T-cell (primary cell): ENCODE measurements around the gene ANKRD40. TPM values are rescaled to one million over a fixed set of nuclear protein-coding genes. Genes with fewer than 3 reads are reported as not detected.

ENCODE experiments used
- ATAC-seq, 4 experiments: fragments of 200-7000 bp in 3 of 4; fragments of 150-1000 bp in 1 of 4; cut with Tn5 transposase; replicated peaks in 1 of 4; 1 replicate in 3 of 4; 2 replicates in 1 of 4; pipeline ENCODE4 v1.10.0; 2021; ENCODE audit warnings: moderate library complexity in 3 of 4, mild to moderate bottlenecking in 2 of 4, moderate number of reproducible peaks in 1 of 4
- CTCF ChIA-PET, 2 donors: fragments of 300-600 bp; sonication (Branson Sonifier 250); formaldehyde crosslinking; loops; one replicate each; lab custom pipeline; 2022; ENCODE audit warnings: antibody characterized with exemption in 2 of 2; lab: Charles Lee
- POLR2A ChIA-PET, 2 donors: fragments of 300-600 bp; sonication (Branson Sonifier 250); formaldehyde crosslinking; loops; one replicate each; lab custom pipeline; 2022; ENCODE audit warnings: antibody characterized with exemption in 2 of 2; lab: Charles Lee
- DNase-seq, 35 experiments: peaks; one replicate each; pipeline versions ENCODE4 v3.0.0 to v3.0.0-alpha.2; 2013 to 2023
- H3K27ac ChIP-seq: one replicate; pipeline ENCODE4 v1.5.1; 2013; ENCODE audit warnings: low read length
- H3K27me3 ChIP-seq, 2 experiments: replicated peaks in 1 of 2; 1 replicate in 1 of 2; 2 replicates in 1 of 2; pipeline versions ENCODE4 v1.6.1 to v1.7.0; 2013; ENCODE audit warnings: low read length in 1 of 2, mixed read lengths in 1 of 2; ENCODE audit not compliant: control insufficient read depth in 2 of 2, insufficient read depth in 2 of 2; ENCODE audit errors: extremely low read depth in 1 of 2
- H3K36me3 ChIP-seq, 2 donors: 1 replicate in 1 of 2; 2 replicates in 1 of 2; pipeline versions ENCODE4 v1.6.1 to v1.7.0; 2013; ENCODE audit warnings: low read length in 1 of 2; ENCODE audit not compliant: control insufficient read depth in 2 of 2, insufficient read depth in 1 of 2; ENCODE audit errors: extremely low read depth in 1 of 2
- H3K4me1 ChIP-seq, 2 experiments: 1 replicate in 1 of 2; 2 replicates in 1 of 2; pipeline versions ENCODE4 v1.6.1 to v1.7.0; 2013; ENCODE audit warnings: low read length in 2 of 2, mixed read lengths in 1 of 2; ENCODE audit not compliant: insufficient read depth in 2 of 2, control insufficient read depth in 1 of 2; ENCODE audit errors: extremely low read depth in 1 of 2
- H3K4me3 ChIP-seq, 2 donors: 1 replicate in 1 of 2; 2 replicates in 1 of 2; pipeline versions ENCODE4 v1.5.1 to v1.7.0; 2013; ENCODE audit warnings: mild to moderate bottlenecking in 2 of 2, low read length in 1 of 2, moderate library complexity in 1 of 2; ENCODE audit not compliant: control insufficient read depth in 1 of 2; ENCODE audit errors: extremely low read depth in 1 of 2
- H3K9me3 ChIP-seq: 2 replicates; pipeline ENCODE4 v1.7.0; 2013
- H3K27ac Mint-ChIP-seq, 2 donors: one replicate each; pipeline ENCODE4 v1.8.0; 2020 to 2021; ENCODE audit warnings: mild to moderate bottlenecking in 2 of 2, mixed read lengths in 2 of 2
- H3K27me3 Mint-ChIP-seq, 2 donors: one replicate each; pipeline ENCODE4 v1.8.0; 2021 to 2022; ENCODE audit warnings: mixed read lengths in 2 of 2
- H3K36me3 Mint-ChIP-seq: one replicate; pipeline ENCODE4 v1.8.0; 2021; ENCODE audit warnings: mixed read lengths
- H3K4me1 Mint-ChIP-seq, 3 donors: one replicate each; pipeline ENCODE4 v1.8.0; 2020 to 2022; ENCODE audit warnings: mixed read lengths in 3 of 3, mild to moderate bottlenecking in 1 of 3
- H3K4me3 Mint-ChIP-seq, 3 donors: one replicate each; pipeline ENCODE4 v1.8.0; 2020 to 2022; ENCODE audit warnings: mild to moderate bottlenecking in 3 of 3, mixed read lengths in 3 of 3, moderate library complexity in 3 of 3
- H3K9me3 Mint-ChIP-seq, 3 donors: one replicate each; pipeline ENCODE4 v1.8.0; 2020 to 2022; ENCODE audit warnings: mixed read lengths in 3 of 3
- WGBS: methylation state at CpG from one replicate; pipeline ENCODE4 v1.1.5; 2013; ENCODE audit warnings: missing lambda C conversion rate; ENCODE audit not compliant: insufficient coverage; 5-methylcytosine and 5-hydroxymethylcytosine counted together
- total RNA-seq, 35 experiments: library from RNA in 6 of 35; stranded (reverse) in 6 of 35; fragments of 120-200 nt in 1 of 35; gene quantifications; one replicate each; pipeline versions ENCODE4 v1.2.1 to v1.2.4 and lab custom pipeline; 2013 to 2026

Gene ANKRD40
- total RNA-seq, 5 donors from 2014 or later (not counting 1 experiment from before 2014, with no cell fraction given), result 30.3 to 37.6 (median 34.5) TPM

DNA sequence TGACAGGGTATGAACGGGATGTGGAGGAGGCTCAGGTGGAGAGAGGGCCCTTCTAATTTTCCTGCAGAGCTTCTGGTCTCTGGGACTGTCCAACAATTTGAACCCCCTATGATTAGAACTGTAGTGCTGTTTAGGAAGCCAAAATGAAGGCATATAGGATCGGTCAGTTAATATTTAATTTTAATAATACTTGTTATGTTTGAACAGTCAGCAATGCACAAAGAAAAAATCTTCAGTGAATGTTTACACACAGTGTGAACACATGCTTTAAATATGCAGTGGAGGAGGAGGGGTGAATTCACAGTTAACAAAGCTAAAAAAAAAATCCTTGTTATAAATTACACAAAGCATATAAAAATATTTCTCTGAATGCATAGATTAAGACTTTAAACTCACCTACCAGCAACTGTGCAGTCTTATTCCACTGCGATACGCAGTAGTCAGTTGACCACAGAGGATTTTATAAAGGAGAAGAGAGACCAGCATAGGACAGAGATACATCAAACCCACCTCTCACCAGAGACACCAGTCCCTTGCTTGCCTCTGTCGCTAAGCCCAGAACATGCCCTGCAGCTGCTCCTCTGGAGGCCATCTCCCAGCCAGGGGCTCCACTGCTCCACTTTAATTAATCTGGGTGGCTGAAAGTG is 14.6 kb downstream of the ANKRD40 start:
- Mint-ChIP-seq H3K9me3 (no peaks in the 10 kb centered on the region), H3K4me3 (no peak overlapping the region), H3K27me3 (no peaks in the 10 kb centered on the region), H3K36me3 (peaks cover 37% of the 10 kb centered on the region), H3K27ac (no peak overlapping the region), H3K4me1 (peaks cover 5 to 9% (median 8%) of the 10 kb centered on the region in 3 donors)
- H3K4me3 ChIP-seq, result no peak overlapping the region
- H3K36me3 ChIP-seq, result peaks cover 9 to 57% of the 10 kb centered on the region in 2 donors
- H3K9me3 ChIP-seq, result no peaks in the 10 kb centered on the region
- no CpG with 5 or more reads among the region's 5 CpGs for WGBS
- no peaks in the 10 kb centered on the region for H3K27me3 ChIP-seq
- ATAC-seq, result no peak
- CTCF ChIA-PET, result interaction anchor here in 1 of 2 donors (0.6 kb wide), 1 partner anchor 215 kb away, joined by 3 read pairs; no protein-coding TSS in a partner anchor
- no peak for DNase-seq
- no peaks in the 10 kb centered on the region for H3K4me1 ChIP-seq
- H3K27ac ChIP-seq, result no peak overlapping the region
- POLR2A ChIA-PET, result no interaction called here

DNA sequence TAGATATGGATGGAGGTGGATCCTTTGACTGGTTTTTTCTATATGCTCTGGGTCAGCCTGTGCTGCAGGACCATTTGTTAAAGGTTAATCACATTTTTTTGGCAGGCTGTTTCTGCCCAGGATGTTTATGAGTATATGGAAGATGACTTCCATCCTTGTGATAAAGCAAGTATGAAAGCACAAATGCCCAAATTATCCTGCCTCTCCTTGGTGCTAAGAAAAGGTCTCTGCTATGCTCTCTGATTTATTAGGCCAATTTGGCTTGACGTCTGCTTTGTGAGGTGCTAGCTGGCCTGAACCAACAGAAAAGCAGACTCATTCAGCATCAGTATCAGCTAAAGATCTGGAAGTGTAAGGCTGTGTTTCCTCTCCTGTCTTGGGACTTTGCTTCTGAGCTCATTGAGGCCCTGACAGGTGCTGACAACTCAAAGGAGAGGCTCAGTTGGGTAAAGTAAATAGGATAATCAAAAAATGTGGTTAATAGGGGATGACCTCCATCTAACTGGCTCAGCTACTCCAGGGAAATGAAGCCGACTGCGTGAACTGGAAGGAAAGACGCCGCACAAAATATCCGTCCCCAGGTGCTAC is 15.2 kb downstream of the ANKRD40 start:
- no CpG with 5 or more reads among the region's 6 CpGs for WGBS
- Histone ChIP-seq H3K36me3 (peaks cover 9 to 50% of the 10 kb centered on the region in 2 donors), H3K4me3 (no peak overlapping the region), H3K4me1 (no peaks in the 10 kb centered on the region), H3K9me3 (no peaks in the 10 kb centered on the region), H3K27me3 (no peaks in the 10 kb centered on the region), H3K27ac (no peak overlapping the region)
- H3K36me3 Mint-ChIP-seq, result peaks cover 36% of the 10 kb centered on the region
- DNase-seq (no peak), ATAC-seq (no peak)
- no peaks in the 10 kb centered on the region for H3K27me3 Mint-ChIP-seq
- ChIA-PET CTCF (no interaction called here), POLR2A (no interaction called here)
- H3K9me3 Mint-ChIP-seq, result no peaks in the 10 kb centered on the region
- no peak overlapping the region for H3K4me3 Mint-ChIP-seq
- no peak overlapping the region for H3K27ac Mint-ChIP-seq
- peaks cover 1 to 3% (median 2%) of the 10 kb centered on the region in 3 donors for H3K4me1 Mint-ChIP-seq

DNA sequence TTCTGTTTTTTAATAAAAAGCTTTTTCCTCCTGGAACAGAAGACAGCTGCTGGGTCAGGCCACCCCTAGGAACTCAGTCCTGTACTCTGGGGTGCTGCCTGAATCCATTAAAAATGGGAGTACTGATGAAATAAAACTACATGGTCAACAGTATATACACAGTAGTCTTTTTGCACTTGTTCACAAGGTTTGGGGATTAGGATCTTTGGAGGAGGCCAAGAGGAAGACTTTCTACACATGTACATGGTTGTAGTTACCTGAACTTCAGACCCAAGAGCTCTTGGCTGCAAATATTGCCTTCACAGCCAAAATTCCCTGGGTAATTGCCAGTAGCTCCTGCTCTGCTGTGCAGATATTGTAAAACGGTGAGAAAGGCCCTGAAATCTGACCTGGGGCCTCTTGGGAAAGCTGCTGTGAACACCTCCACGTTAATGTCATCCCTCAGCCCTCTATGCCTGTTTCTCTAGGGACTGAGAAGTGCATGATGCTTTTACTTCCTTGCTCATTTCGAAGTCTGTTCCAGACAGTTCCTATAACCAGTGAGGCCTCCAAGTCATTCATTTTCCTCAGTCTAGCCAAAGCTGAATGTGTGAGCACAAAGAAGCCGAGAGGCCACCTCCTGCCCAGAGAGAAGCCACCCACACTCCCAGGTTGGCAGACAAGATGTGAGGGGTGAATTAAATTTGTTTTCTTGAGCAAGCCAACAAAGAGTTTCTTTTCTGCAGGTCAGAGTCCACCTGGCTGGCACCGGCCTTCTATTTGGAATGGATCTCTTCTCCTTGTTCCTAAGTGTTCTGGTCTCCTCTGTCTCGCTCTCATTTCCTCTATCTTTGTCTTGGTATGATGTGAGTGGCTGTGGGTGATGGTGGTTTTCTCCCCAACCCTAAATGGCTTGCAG is 15.9 kb downstream of the ANKRD40 start:
- DNase-seq, result no peak
- peaks cover 9 to 43% of the 10 kb centered on the region in 2 donors for H3K36me3 ChIP-seq
- POLR2A ChIA-PET, result no interaction called here

DNA sequence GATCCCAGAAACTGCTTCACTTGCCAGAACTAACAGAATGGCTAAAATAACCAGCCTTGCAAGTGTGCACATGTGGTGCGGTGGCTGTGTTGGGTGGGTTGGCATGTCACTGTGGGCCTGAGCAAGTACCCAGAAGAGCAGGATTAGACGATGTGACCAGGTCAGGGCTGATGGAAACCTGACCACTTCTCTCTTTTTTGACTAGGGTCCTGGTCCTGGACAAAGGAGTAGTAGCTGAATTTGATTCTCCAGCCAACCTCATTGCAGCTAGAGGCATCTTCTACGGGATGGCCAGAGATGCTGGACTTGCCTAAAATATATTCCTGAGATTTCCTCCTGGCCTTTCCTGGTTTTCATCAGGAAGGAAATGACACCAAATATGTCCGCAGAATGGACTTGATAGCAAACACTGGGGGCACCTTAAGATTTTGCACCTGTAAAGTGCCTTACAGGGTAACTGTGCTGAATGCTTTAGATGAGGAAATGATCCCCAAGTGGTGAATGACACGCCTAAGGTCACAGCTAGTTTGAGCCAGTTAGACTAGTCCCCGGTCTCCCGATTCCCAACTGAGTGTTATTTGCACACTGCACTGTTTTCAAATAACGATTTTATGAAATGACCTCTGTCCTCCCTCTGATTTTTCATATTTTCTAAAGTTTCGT is 16.7 kb downstream of the ANKRD40 start:
- Mint-ChIP-seq H3K36me3 (peaks cover 22% of the 10 kb centered on the region), H3K4me3 (no peak overlapping the region), H3K27ac (no peak overlapping the region), H3K27me3 (peaks cover 2 to 5% of the 10 kb centered on the region in 2 donors), H3K4me1 (peaks cover 0 to 2% (median 0%) of the 10 kb centered on the region in 3 donors), H3K9me3 (no peaks in the 10 kb centered on the region)
- ChIA-PET CTCF (interaction anchor here in 1 of 2 donors (0.9 kb wide), 1 partner anchor 204 kb away, joined by 3 read pairs; no protein-coding TSS in a partner anchor), POLR2A (no interaction called here)
- Histone ChIP-seq H3K27ac (no peak overlapping the region), H3K9me3 (no peaks in the 10 kb centered on the region), H3K27me3 (no peaks in the 10 kb centered on the region), H3K36me3 (peaks cover 8 to 35% of the 10 kb centered on the region in 2 donors), H3K4me3 (no peak overlapping the region), H3K4me1 (no peaks in the 10 kb centered on the region)
- ATAC-seq, result no peak
- DNase-seq, result no peak
- 91% methylated on average over 5 of the region's 9 CpGs for WGBS

More for the DNA sequence above, 15.9 kb downstream of the ANKRD40 start:
- H3K27me3 Mint-ChIP-seq, result no peaks in the 10 kb centered on the region
- H3K27ac Mint-ChIP-seq, result peak overlapping the region in 1 of 2 donors; percentile 49
- WGBS, result 93% methylated on average over 2 of the region's 6 CpGs
- no peak for ATAC-seq
- Histone ChIP-seq H3K27ac (no peak overlapping the region), H3K4me1 (no peaks in the 10 kb centered on the region), H3K27me3 (no peaks in the 10 kb centered on the region), H3K4me3 (no peak overlapping the region), H3K9me3 (no peaks in the 10 kb centered on the region)
- CTCF ChIA-PET, result interaction anchor here in 1 of 2 donors (0.9 kb wide), 1 partner anchor 205 kb away, joined by 3 read pairs; no protein-coding TSS in a partner anchor
- no peaks in the 10 kb centered on the region for H3K9me3 Mint-ChIP-seq
- H3K4me1 Mint-ChIP-seq, result peaks cover 0 to 2% (median 0%) of the 10 kb centered on the region in 3 donors
- H3K36me3 Mint-ChIP-seq, result peaks cover 29% of the 10 kb centered on the region
- no peak overlapping the region for H3K4me3 Mint-ChIP-seq

DNA sequence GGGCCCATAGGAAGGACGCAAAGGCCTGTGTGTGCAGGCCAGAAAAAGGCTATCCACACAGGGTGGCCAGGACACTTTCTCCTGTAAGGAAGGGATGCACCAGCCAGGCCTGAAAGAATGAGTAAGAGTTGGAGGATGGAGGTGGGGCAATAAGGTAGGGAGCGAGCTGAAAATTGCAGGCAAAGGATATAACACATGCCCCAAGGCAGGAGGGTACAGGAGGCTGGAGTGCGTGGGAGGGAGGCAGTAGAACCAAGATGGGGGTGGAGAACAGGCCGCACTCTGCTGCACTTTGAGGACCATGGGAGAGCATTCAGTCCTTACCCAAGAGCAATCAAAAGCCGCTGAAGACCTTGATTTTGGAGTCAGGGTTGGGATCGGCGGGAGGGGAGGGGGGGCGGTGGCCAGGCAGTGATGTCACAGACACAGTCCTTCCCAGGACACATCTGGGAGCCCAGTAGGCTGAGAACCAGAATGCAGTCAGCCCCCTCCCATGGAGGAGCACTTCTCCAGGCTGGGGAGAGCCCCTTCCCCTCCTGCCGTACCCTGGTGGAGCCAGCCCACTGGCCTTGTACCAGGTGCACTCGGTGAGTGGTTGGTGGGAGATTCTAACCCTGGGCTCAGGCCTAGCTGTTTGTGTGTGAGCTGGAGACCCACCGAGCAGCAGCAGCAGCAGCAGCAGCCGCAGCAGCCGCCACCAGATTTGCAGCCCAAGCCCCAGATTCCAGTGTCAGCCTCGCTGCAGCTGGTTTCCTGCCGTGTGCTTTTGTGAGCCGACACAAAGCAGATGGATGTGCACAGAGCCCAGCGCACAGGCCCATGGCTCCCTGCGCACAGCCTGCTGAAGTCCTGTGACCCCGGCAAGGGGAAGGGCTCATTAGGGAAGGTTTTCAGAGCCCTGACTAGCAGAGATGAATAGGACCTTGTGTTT is 17.5 kb downstream of the ANKRD40 start:
- 91% methylated on average over 15 of the region's 19 CpGs for WGBS
- Histone ChIP-seq H3K4me3 (no peak overlapping the region), H3K27ac (no peak overlapping the region), H3K4me1 (no peaks in the 10 kb centered on the region), H3K27me3 (no peaks in the 10 kb centered on the region), H3K36me3 (peaks cover 0 to 27% of the 10 kb centered on the region in 2 donors), H3K9me3 (no peaks in the 10 kb centered on the region)
- Mint-ChIP-seq H3K27me3 (peaks cover 2 to 5% of the 10 kb centered on the region in 2 donors), H3K27ac (no peak overlapping the region), H3K4me3 (no peak overlapping the region), H3K4me1 (no peaks in the 10 kb centered on the region), H3K36me3 (peaks cover 14% of the 10 kb centered on the region), H3K9me3 (no peaks in the 10 kb centered on the region)
- ChIA-PET CTCF (no interaction called here), POLR2A (no interaction called here)
- DNase-seq, result no peak
- ATAC-seq, result no peak
